Trophoblast cell (in vitro differentiated cells and primary cell): ENCODE data around the gene ALLC.

Source experiments
- DNase-seq, 2 donors: peaks; one replicate each; pipeline ENCODE4 v3.0.0-alpha.2; 2016
- H2AFZ ChIP-seq: 2 replicates; pipeline ENCODE4 v1.6.1; 2013; ENCODE audit warnings: low read length, moderate library complexity, mild to moderate bottlenecking; ENCODE audit not compliant: insufficient read depth, poor library complexity
- H2AK5ac ChIP-seq: 2 replicates; pipeline ENCODE4 v1.6.1; 2013; ENCODE audit warnings: mild to moderate bottlenecking, low read length
- H2BK120ac ChIP-seq: 2 replicates; pipeline ENCODE4 v1.6.1; 2013; ENCODE audit warnings: low read length, mild to moderate bottlenecking, moderate library complexity; ENCODE audit not compliant: insufficient read depth, poor library complexity
- H2BK12ac ChIP-seq: 2 replicates; pipeline ENCODE4 v1.6.1; 2013; ENCODE audit warnings: mild to moderate bottlenecking, low read length, moderate library complexity
- H2BK5ac ChIP-seq: 2 replicates; pipeline ENCODE4 v1.6.1; 2013; ENCODE audit warnings: low read length, low read depth, moderate library complexity, mild to moderate bottlenecking; ENCODE audit not compliant: poor library complexity
- H3K14ac ChIP-seq: 2 replicates; pipeline ENCODE4 v1.6.1; 2013; ENCODE audit warnings: mild to moderate bottlenecking, low read length
- H3K18ac ChIP-seq: 2 replicates; pipeline ENCODE4 v1.6.1; 2013; ENCODE audit warnings: mild to moderate bottlenecking, low read length
- H3K23ac ChIP-seq: 2 replicates; pipeline ENCODE4 v1.6.1; 2013; ENCODE audit warnings: low read length
- H3K27ac ChIP-seq: 2 replicates; pipeline ENCODE4 v1.5.1; 2013; ENCODE audit warnings: low read depth, mild to moderate bottlenecking, inconsistent platforms, low read length, moderate library complexity
- H3K27me3 ChIP-seq: 2 replicates; pipeline ENCODE4 v1.6.1; 2013; ENCODE audit warnings: inconsistent platforms, mild to moderate bottlenecking, low read length, moderate library complexity; ENCODE audit not compliant: insufficient read depth
- H3K36me3 ChIP-seq, 2 experiments: 1 replicate in 1 of 2; 2 replicates in 1 of 2; pipeline ENCODE4 v1.6.1; 2013; ENCODE audit warnings: low read length in 2 of 2, mild to moderate bottlenecking in 2 of 2, moderate library complexity in 1 of 2; ENCODE audit not compliant: insufficient read depth in 2 of 2, control insufficient read depth in 1 of 2
- H3K4ac ChIP-seq: 2 replicates; pipeline ENCODE4 v1.6.1; 2013; ENCODE audit warnings: low read depth, mild to moderate bottlenecking, low read length, moderate library complexity
- H3K4me1 ChIP-seq, 2 experiments: 1 replicate in 1 of 2; 2 replicates in 1 of 2; pipeline ENCODE4 v1.6.1; 2013; ENCODE audit warnings: low read length in 2 of 2, mild to moderate bottlenecking in 2 of 2, moderate library complexity in 1 of 2; ENCODE audit not compliant: insufficient read depth in 2 of 2, control insufficient read depth in 1 of 2
- H3K4me2 ChIP-seq: 2 replicates; pipeline ENCODE4 v1.6.1; 2013; ENCODE audit warnings: inconsistent platforms, mild to moderate bottlenecking, low read length, moderate library complexity
- H3K4me3 ChIP-seq: 2 replicates; pipeline ENCODE4 v1.5.1; 2013; ENCODE audit warnings: mild to moderate bottlenecking, low read depth, low read length, inconsistent platforms
- H3K79me1 ChIP-seq: one replicate; pipeline ENCODE4 v1.6.1; 2013; ENCODE audit warnings: low read length
- H3K79me2 ChIP-seq: 2 replicates; pipeline ENCODE4 v1.6.1; 2013; ENCODE audit warnings: low read length, mild to moderate bottlenecking; ENCODE audit not compliant: control insufficient read depth, insufficient read depth, poor library complexity
- H3K9ac ChIP-seq: 2 replicates; pipeline ENCODE4 v1.6.1; 2013; ENCODE audit warnings: mild to moderate bottlenecking, low read length
- H3K9me3 ChIP-seq: 2 replicates; pipeline ENCODE4 v1.6.1; 2013; ENCODE audit warnings: low read depth, mild to moderate bottlenecking, control low read depth, inconsistent platforms, low read length; ENCODE audit not compliant: insufficient read depth
- H4K12ac ChIP-seq: 2 replicates; pipeline ENCODE4 v1.6.1; 2013; ENCODE audit warnings: low read depth, mild to moderate bottlenecking, low read length, moderate library complexity
- H4K8ac ChIP-seq: 2 replicates; pipeline ENCODE4 v1.6.1; 2013; ENCODE audit warnings: low read depth, mild to moderate bottlenecking, low read length, moderate library complexity
- H4K91ac ChIP-seq: one replicate; pipeline ENCODE4 v1.6.1; 2013; ENCODE audit warnings: low read depth, mild to moderate bottlenecking, low read length, moderate library complexity
- WGBS: extraction: QIAGEN DNeasy Blood & Tissue Kit; methylation state at CpG from one replicate; pipeline ENCODE4 v1.1.7; 2013; ENCODE audit warnings: missing lambda C conversion rate; ENCODE audit not compliant: insufficient read length, insufficient coverage; ENCODE audit errors: extremely low coverage; 5-methylcytosine and 5-hydroxymethylcytosine counted together

The ALLC gene

DNA sequence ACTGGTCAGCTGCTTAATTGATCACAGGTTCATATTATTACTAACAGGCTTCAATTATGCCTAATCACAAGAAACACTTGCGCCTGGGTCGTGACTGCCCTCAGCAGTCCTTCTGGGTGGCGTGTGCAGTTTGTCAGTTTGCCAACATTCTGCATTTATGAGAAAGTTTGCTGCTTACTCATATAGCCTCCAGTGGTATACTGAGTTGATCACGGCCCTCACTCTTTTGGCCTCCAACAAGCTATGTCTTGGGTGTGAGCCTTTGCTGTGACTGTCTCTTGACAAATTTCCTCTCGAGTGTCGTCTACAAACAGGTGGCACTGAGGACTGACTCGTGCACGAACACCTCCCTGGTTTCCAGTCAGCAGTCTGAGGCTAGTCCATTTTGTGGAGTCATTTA is 72.6 kb downstream of the ALLC start:
- Histone ChIP-seq H3K4ac (no peak overlapping the region), H3K18ac (no peak overlapping the region), H3K4me1 (peaks cover 0 to 3% of the 10 kb centered on the region in 2 experiments), H3K9me3 (peaks cover 1% of the 10 kb centered on the region), H4K91ac (no peak overlapping the region), H2AFZ (no peak overlapping the region), H4K8ac (no peak overlapping the region), H3K79me2 (no peaks in the 10 kb centered on the region), H3K14ac (no peak overlapping the region), H3K9ac (no peak overlapping the region), H2BK120ac (no peak overlapping the region), H3K4me3 (no peak overlapping the region), H3K27me3 (no peaks in the 10 kb centered on the region), H4K12ac (no peak overlapping the region), H2BK12ac (no peak overlapping the region), H3K36me3 (no peaks in the 10 kb centered on the region), H3K23ac (no peak overlapping the region), H2AK5ac (no peak overlapping the region), H3K79me1 (no peaks in the 10 kb centered on the region), H3K4me2 (no peak overlapping the region), H2BK5ac (no peak overlapping the region), H3K27ac (no peak overlapping the region)
- WGBS, result no CpG with 5 or more reads among the region's 8 CpGs
- peak; percentile 71 to 82 for DNase-seq

DNA sequence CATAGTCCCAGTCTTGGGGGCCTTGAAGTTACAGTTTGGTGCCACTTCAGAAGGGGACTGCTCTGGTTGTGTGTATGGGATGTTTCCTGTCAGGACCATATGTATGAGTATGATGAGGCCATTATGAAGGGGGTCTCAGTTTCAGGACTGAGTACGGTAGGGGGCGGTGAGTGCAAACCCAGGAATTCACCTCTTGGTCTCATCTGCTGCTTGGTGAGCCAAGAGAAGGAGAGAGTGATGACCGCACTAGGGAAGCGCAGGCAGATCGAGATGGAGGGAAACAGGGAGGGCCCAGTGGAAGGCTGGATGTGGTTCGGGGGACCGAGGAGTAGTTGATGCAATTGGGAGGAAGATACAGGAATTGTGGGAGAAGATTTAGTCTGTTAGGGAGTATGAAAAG is 73.8 kb downstream of the ALLC start:
- Histone ChIP-seq H3K9ac (no peak overlapping the region), H3K27me3 (no peaks in the 10 kb centered on the region)

DNA sequence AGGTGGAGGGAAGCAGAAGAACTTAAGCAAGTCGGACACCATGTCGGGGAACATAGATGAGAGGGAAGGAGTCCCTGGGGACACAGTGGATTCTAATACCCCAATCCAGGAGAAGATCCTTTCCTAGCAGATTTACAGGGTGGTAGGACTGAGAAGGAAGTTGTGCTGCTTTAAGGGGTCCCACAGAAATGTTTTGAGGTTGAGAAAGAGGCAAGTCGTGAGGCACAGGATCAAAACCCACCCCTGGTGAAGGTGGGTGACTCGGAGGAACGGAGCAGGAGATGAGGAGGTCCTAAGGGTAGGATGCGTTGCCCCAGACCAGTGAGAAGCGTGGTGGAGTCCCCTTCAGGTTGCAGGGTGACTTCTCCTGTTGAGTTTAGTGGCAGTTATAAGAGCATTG is 78.1 kb downstream of the ALLC start:
- no peak overlapping the region for H3K14ac ChIP-seq
- no peak overlapping the region for H3K27ac ChIP-seq
- no peak overlapping the region for H2BK120ac ChIP-seq
- H3K79me1 ChIP-seq, result no peaks in the 10 kb centered on the region
- no peaks in the 10 kb centered on the region for H3K4me1 ChIP-seq
- H3K18ac ChIP-seq, result no peak overlapping the region
- no peak overlapping the region for H4K91ac ChIP-seq
- no peaks in the 10 kb centered on the region for H3K27me3 ChIP-seq
- no peak overlapping the region for H4K8ac ChIP-seq
- no peak overlapping the region for H3K4me3 ChIP-seq
- no peak overlapping the region for H3K9ac ChIP-seq
- DNase-seq, result no peak
- no peak overlapping the region for H2BK5ac ChIP-seq
- no peak overlapping the region for H3K4ac ChIP-seq
- no peak overlapping the region for H2BK12ac ChIP-seq
- no peaks in the 10 kb centered on the region for H3K79me2 ChIP-seq
- H3K4me2 ChIP-seq, result no peak overlapping the region
- no peak overlapping the region for H3K23ac ChIP-seq
- no peak overlapping the region for H2AK5ac ChIP-seq
- H4K12ac ChIP-seq, result no peak overlapping the region
- H3K36me3 ChIP-seq, result no peaks in the 10 kb centered on the region
- no peak overlapping the region for H2AFZ ChIP-seq
- no CpG with 5 or more reads among the region's 7 CpGs for WGBS
- peaks cover 1% of the 10 kb centered on the region for H3K9me3 ChIP-seq

More for the DNA sequence above, 73.8 kb downstream of the ALLC start:
- no peak overlapping the region for H2AFZ ChIP-seq
- H3K36me3 ChIP-seq, result no peaks in the 10 kb centered on the region
- H3K4me2 ChIP-seq, result no peak overlapping the region
- no peak overlapping the region for H3K27ac ChIP-seq
- no peak overlapping the region for H4K8ac ChIP-seq
- H2BK5ac ChIP-seq, result no peak overlapping the region
- no peak overlapping the region for H2BK120ac ChIP-seq
- H3K9me3 ChIP-seq, result peaks cover 1% of the 10 kb centered on the region
- DNase-seq, result no peak
- no peak overlapping the region for H4K91ac ChIP-seq
- no peak overlapping the region for H3K23ac ChIP-seq
- no CpG with 5 or more reads among the region's 7 CpGs for WGBS
- no peak overlapping the region for H2AK5ac ChIP-seq
- no peak overlapping the region for H3K14ac ChIP-seq
- H3K4me3 ChIP-seq, result no peak overlapping the region
- H2BK12ac ChIP-seq, result no peak overlapping the region
- no peaks in the 10 kb centered on the region for H3K79me2 ChIP-seq
- H3K4me1 ChIP-seq, result peaks cover 0 to 3% of the 10 kb centered on the region in 2 experiments
- no peak overlapping the region for H3K4ac ChIP-seq
- no peaks in the 10 kb centered on the region for H3K79me1 ChIP-seq
- H4K12ac ChIP-seq, result no peak overlapping the region
- no peak overlapping the region for H3K18ac ChIP-seq

DNA sequence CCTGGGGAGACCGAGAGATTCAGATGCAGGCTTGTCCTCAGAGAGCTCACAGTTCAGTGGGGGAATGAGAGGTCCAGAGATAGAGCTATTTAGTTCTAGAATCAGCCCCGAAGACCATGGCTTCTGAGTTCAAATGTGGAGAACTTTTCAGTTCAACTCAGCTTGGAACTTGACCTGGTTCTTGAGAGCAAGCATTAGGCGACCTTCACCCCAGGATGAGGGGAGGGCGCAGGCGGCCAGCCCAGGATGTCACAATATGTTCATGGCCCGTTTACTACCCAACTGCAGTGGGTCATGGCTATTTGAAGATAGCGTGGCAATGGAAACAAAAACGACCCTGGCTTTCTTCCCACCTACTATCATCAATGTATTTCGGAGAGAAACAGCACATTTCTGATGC is 79.1 kb downstream of the ALLC start:
- H3K4ac ChIP-seq, result no peak overlapping the region
- no peak overlapping the region for H2BK120ac ChIP-seq
- no peak for DNase-seq
- H2AK5ac ChIP-seq, result no peak overlapping the region
- no peaks in the 10 kb centered on the region for H3K27me3 ChIP-seq
- no peak overlapping the region for H4K91ac ChIP-seq
- no peak overlapping the region for H2AFZ ChIP-seq
- H3K79me1 ChIP-seq, result no peaks in the 10 kb centered on the region
- no peak overlapping the region for H4K12ac ChIP-seq
- H2BK5ac ChIP-seq, result no peak overlapping the region
- no peak overlapping the region for H3K4me3 ChIP-seq
- H3K14ac ChIP-seq, result no peak overlapping the region
- H3K36me3 ChIP-seq, result no peaks in the 10 kb centered on the region
- no peak overlapping the region for H3K27ac ChIP-seq
- no peaks in the 10 kb centered on the region for H3K79me2 ChIP-seq
- no peak overlapping the region for H4K8ac ChIP-seq
- H3K18ac ChIP-seq, result no peak overlapping the region
- H3K4me1 ChIP-seq, result peaks cover 0 to 3% of the 10 kb centered on the region in 2 experiments
- no CpG with 5 or more reads among the region's 9 CpGs for WGBS
- no peak overlapping the region for H3K23ac ChIP-seq
- H3K9ac ChIP-seq, result no peak overlapping the region
- peaks cover under 1% of the 10 kb centered on the region for H3K9me3 ChIP-seq
- peak overlapping the region; percentile 4 for H3K4me2 ChIP-seq
- no peak overlapping the region for H2BK12ac ChIP-seq
